Measurements from ENCODE around the gene SPTAN1.

SPTAN1 gene

GRCh38 chr9:128588581-128589233 lies 36.3 kb downstream of the SPTAN1 start:
- DNase-seq, result no peak
- in situ Hi-C loops (cut with MboI; ENCODE audit: low pct_unique_long_range_greater_than_20kb, low sequenced_read_pairs), result no loop called here

- in situ Hi-C loops (cut with MboI; ENCODE audit: low pct_unique_long_range_greater_than_20kb, low sequenced_read_pairs), result no loop called here
- no peak for DNase-seq
These were observed 40.7 kb downstream of the SPTAN1 start for GRCh38 chr9:128593039-128593438.

- in situ Hi-C loops (cut with MboI; ENCODE audit: low pct_unique_long_range_greater_than_20kb, low sequenced_read_pairs), result no loop called here
- DNase-seq, result no peak
These were observed 41.5 kb downstream of the SPTAN1 start for GRCh38 chr9:128593856-128594255.

GRCh38 chr9:128595471-128595870 lies 43.1 kb downstream of the SPTAN1 start:
- DNase-seq, result no peak
- in situ Hi-C loops (cut with MboI; ENCODE audit: low pct_unique_long_range_greater_than_20kb, low sequenced_read_pairs), result no loop called here

- no peak for DNase-seq
- in situ Hi-C loops (cut with MboI; ENCODE audit: low pct_unique_long_range_greater_than_20kb, low sequenced_read_pairs), result no loop called here
These were observed 47.7 kb downstream of the SPTAN1 start for GRCh38 chr9:128600099-128600498.

- in situ Hi-C loops (cut with MboI; ENCODE audit: low pct_unique_long_range_greater_than_20kb, low sequenced_read_pairs), result no loop called here
- DNase-seq, result no peak
These were observed 51.3 kb downstream of the SPTAN1 start for GRCh38 chr9:128603697-128604096.

GRCh38 chr9:128607642-128608350 lies 55.4 kb downstream of the SPTAN1 start:
- DNase-seq, result no peak

GRCh38 chr9:128610897-128611296 lies 58.5 kb downstream of the SPTAN1 start:
- DNase-seq, result no peak
- in situ Hi-C loops (cut with MboI; ENCODE audit: low pct_unique_long_range_greater_than_20kb, low sequenced_read_pairs), result no loop called here

More at GRCh38 chr9:128607642-128608350, 55.4 kb downstream of the SPTAN1 start:
- in situ Hi-C loops (cut with MboI; ENCODE audit: low pct_unique_long_range_greater_than_20kb, low sequenced_read_pairs), result no loop called here

GRCh38 chr9:128611600-128612394 lies 59.4 kb downstream of the SPTAN1 start:
- DNase-seq, result no peak

GRCh38 chr9:128614728-128615127 lies 62.3 kb downstream of the SPTAN1 start:
- DNase-seq, result no peak
- in situ Hi-C loops (cut with MboI; ENCODE audit: low pct_unique_long_range_greater_than_20kb, low sequenced_read_pairs), result no loop called here

More at GRCh38 chr9:128611600-128612394, 59.4 kb downstream of the SPTAN1 start:
- in situ Hi-C loops (cut with MboI; ENCODE audit: low pct_unique_long_range_greater_than_20kb, low sequenced_read_pairs), result no loop called here

GRCh38 chr9:128615571-128615970 lies 63.2 kb downstream of the SPTAN1 start:
- in situ Hi-C loops (cut with MboI; ENCODE audit: low pct_unique_long_range_greater_than_20kb, low sequenced_read_pairs), result no loop called here
- DNase-seq, result no peak

- in situ Hi-C loops (cut with MboI; ENCODE audit: low pct_unique_long_range_greater_than_20kb, low sequenced_read_pairs), result no loop called here
- DNase-seq, result no peak
These were observed 65.6 kb downstream of the SPTAN1 start for GRCh38 chr9:128617943-128618342.

GRCh38 chr9:128619127-128619526 lies 66.7 kb downstream of the SPTAN1 start:
- in situ Hi-C loops (cut with MboI; ENCODE audit: low pct_unique_long_range_greater_than_20kb, low sequenced_read_pairs), result no loop called here
- no peak for DNase-seq

GRCh38 chr9:128619779-128620178 lies 67.4 kb downstream of the SPTAN1 start:
- in situ Hi-C loops (cut with MboI; ENCODE audit: low pct_unique_long_range_greater_than_20kb, low sequenced_read_pairs), result no loop called here
- no peak for DNase-seq

- no peak for DNase-seq
- in situ Hi-C loops (cut with MboI; ENCODE audit: low pct_unique_long_range_greater_than_20kb, low sequenced_read_pairs), result no loop called here
These were observed 69.5 kb downstream of the SPTAN1 start for GRCh38 chr9:128621730-128622455.

GRCh38 chr9:128624566-128624965 lies 72.2 kb downstream of the SPTAN1 start:
- in situ Hi-C loops (cut with MboI; ENCODE audit: low pct_unique_long_range_greater_than_20kb, low sequenced_read_pairs), result no loop called here
- no peak for DNase-seq

- DNase-seq, result no peak
- in situ Hi-C loops (cut with MboI; ENCODE audit: low pct_unique_long_range_greater_than_20kb, low sequenced_read_pairs), result no loop called here
These were observed 73.2 kb downstream of the SPTAN1 start for GRCh38 chr9:128625391-128626146.

GRCh38 chr9:128626181-128626580 lies 73.8 kb downstream of the SPTAN1 start:
- in situ Hi-C loops (cut with MboI; ENCODE audit: low pct_unique_long_range_greater_than_20kb, low sequenced_read_pairs), result no loop called here

More at GRCh38 chr9:128626181-128626580, 73.8 kb downstream of the SPTAN1 start:
- DNase-seq, result no peak
